CD14-positive monocyte (primary cell): Measurements from ENCODE around the gene TSHZ2. TPM values are rescaled to one million over a fixed set of nuclear protein-coding genes. Genes with fewer than 3 reads are reported as not detected.

Experiments used
- DNase-seq, 3 donors: peaks; one replicate each; pipeline ENCODE4 v3.0.0-alpha.2; 2011 to 2022
- H2AFZ ChIP-seq: 2 replicates; pipeline ENCODE4 v1.6.0; 2012; ENCODE audit warnings: mild to moderate bottlenecking, low read depth, low read length, inconsistent platforms; ENCODE audit not compliant: insufficient read depth, poor library complexity, severe bottlenecking
- H3K27ac ChIP-seq, 2 donors: 1 replicate in 1 of 2; 2 replicates in 1 of 2; pipeline ENCODE4 v1.5.1; 2012 to 2013; ENCODE audit warnings: low read length in 2 of 2, control low read depth in 1 of 2, inconsistent platforms in 1 of 2, low read depth in 1 of 2, mild to moderate bottlenecking in 1 of 2
- H3K27me3 ChIP-seq, 2 donors: one replicate each; pipeline versions ENCODE4 v1.6.0 to v1.6.1; 2011 to 2013; ENCODE audit warnings: low read length in 2 of 2; ENCODE audit not compliant: control insufficient read depth in 2 of 2, insufficient read depth in 2 of 2
- H3K36me3 ChIP-seq, 2 donors: replicated peaks in 1 of 2; 1 replicate in 1 of 2; 2 replicates in 1 of 2; pipeline versions ENCODE4 v1.5.1 to v1.6.1; 2012 to 2013; ENCODE audit warnings: low read length in 2 of 2, control low read depth in 1 of 2, inconsistent platforms in 1 of 2, mild to moderate bottlenecking in 1 of 2; ENCODE audit not compliant: insufficient read depth in 2 of 2, control insufficient read depth in 1 of 2
- H3K4me1 ChIP-seq, 2 donors: 1 replicate in 1 of 2; 2 replicates in 1 of 2; pipeline versions ENCODE4 v1.5.1 to v1.6.1; 2012 to 2013; ENCODE audit warnings: low read length in 2 of 2, control low read depth in 1 of 2, inconsistent platforms in 1 of 2, mild to moderate bottlenecking in 1 of 2, moderate library complexity in 1 of 2; ENCODE audit not compliant: insufficient read depth in 2 of 2, control insufficient read depth in 1 of 2
- H3K4me2 ChIP-seq: replicated peaks from 2 replicates; pipeline ENCODE3; 2012; ENCODE audit warnings: low read length, moderate library complexity, mild to moderate bottlenecking; ENCODE audit not compliant: poor library complexity, severe bottlenecking; ENCODE audit errors: extremely low read depth
- H3K4me3 ChIP-seq, 3 experiments: fragments of 200-600 bp in 1 of 3; sonication (generic) in 1 of 3; replicated peaks in 1 of 3; 1 replicate in 2 of 3; 2 replicates in 1 of 3; pipeline ENCODE4 v1.5.1; 2011 to 2013; ENCODE audit warnings: low read length in 3 of 3, mild to moderate bottlenecking in 3 of 3, control low read depth in 2 of 3, low read depth in 2 of 3, inconsistent platforms in 1 of 3, moderate library complexity in 1 of 3
- H3K79me2 ChIP-seq: 2 replicates; pipeline ENCODE4 v1.6.0; 2012; ENCODE audit warnings: mild to moderate bottlenecking, control low read depth, inconsistent platforms, low read length, moderate library complexity; ENCODE audit not compliant: insufficient read depth
- H3K9ac ChIP-seq: 2 replicates; pipeline ENCODE4 v1.6.0; 2017; ENCODE audit warnings: low read length, mild to moderate bottlenecking; ENCODE audit not compliant: insufficient read depth, poor library complexity, severe bottlenecking
- H3K9me3 ChIP-seq, 2 donors: replicated peaks in 1 of 2; 1 replicate in 1 of 2; 2 replicates in 1 of 2; pipeline versions ENCODE4 v1.5.1 to v1.6.1; 2012 to 2013; ENCODE audit warnings: low read length in 2 of 2, control low read depth in 1 of 2; ENCODE audit not compliant: control insufficient read depth in 1 of 2, insufficient read depth in 1 of 2
- H4K20me1 ChIP-seq: 2 replicates; pipeline ENCODE4 v1.6.0; 2012; ENCODE audit warnings: mild to moderate bottlenecking, low read length, control low read depth, moderate library complexity; ENCODE audit not compliant: insufficient read depth
- H3K27ac Mint-ChIP-seq, 7 donors: one replicate each; pipeline ENCODE4 v1.8.0; 2020; ENCODE audit warnings: mild to moderate bottlenecking in 7 of 7, mixed read lengths in 7 of 7, moderate library complexity in 6 of 7, inconsistent platforms in 2 of 7
- H3K27me3 Mint-ChIP-seq, 3 donors: one replicate each; pipeline ENCODE4 v1.8.0; 2021 to 2022; ENCODE audit warnings: low read depth in 3 of 3, mild to moderate bottlenecking in 3 of 3, mixed read lengths in 3 of 3, moderate library complexity in 3 of 3, inconsistent platforms in 1 of 3
- H3K36me3 Mint-ChIP-seq, 2 donors: one replicate each; pipeline ENCODE4 v1.8.0; 2020; ENCODE audit warnings: mixed read lengths in 2 of 2, inconsistent platforms in 1 of 2, mild to moderate bottlenecking in 1 of 2
- H3K4me1 Mint-ChIP-seq: one replicate; pipeline ENCODE4 v1.8.0; 2020; ENCODE audit warnings: mild to moderate bottlenecking, mixed read lengths
- H3K4me3 Mint-ChIP-seq, 2 donors: one replicate each; pipeline ENCODE4 v1.8.0; 2020; ENCODE audit warnings: mild to moderate bottlenecking in 2 of 2, mixed read lengths in 2 of 2, moderate library complexity in 1 of 2
- H3K9me3 Mint-ChIP-seq, 7 donors: one replicate each; pipeline ENCODE4 v1.8.0; 2020 to 2022; ENCODE audit warnings: mixed read lengths in 7 of 7, mild to moderate bottlenecking in 6 of 7, moderate library complexity in 6 of 7, inconsistent platforms in 2 of 7
- whole genome bisulfite sequencing: methylation state at CpG from one replicate; pipeline ENCODE4 v1.1.5; 2013; ENCODE audit warnings: missing lambda C conversion rate; ENCODE audit not compliant: insufficient coverage; 5-methylcytosine and 5-hydroxymethylcytosine counted together
- intact Hi-C, 2 donors: fragments of 100-400 bp; cut with micrococcal nuclease; formaldehyde crosslinking; loops; one replicate each; pipeline versions ENCODE4 v1.15.0 to v1.15.1; 2023
- polyA plus RNA-seq, 3 donors: library from polyadenylated mRNA; depleted of rRNA in 1 of 3; unstranded in 2 of 3; stranded (reverse) in 1 of 3; fragments of 300-500 nt in 2 of 3; fragments of >200 nt in 1 of 3; fragmentation: Illumina TruSeq in 2 of 3; gene quantifications; 1 replicate in 2 of 3; 2 replicates in 1 of 3; pipeline ENCODE4 v1.2.3, GENCODE V29; 2012 to 2021
- TF ChIP-seq, protein P1 (sequence below): fragments of 200-600 bp; IDR thresholded peaks from one replicate; pipeline ENCODE4 v1.8.0; 2022; ENCODE audit warnings: antibody characterized with exemption, mild to moderate bottlenecking

Gene TSHZ2
- polyA plus RNA-seq, 3 donors: not detected

DNA sequence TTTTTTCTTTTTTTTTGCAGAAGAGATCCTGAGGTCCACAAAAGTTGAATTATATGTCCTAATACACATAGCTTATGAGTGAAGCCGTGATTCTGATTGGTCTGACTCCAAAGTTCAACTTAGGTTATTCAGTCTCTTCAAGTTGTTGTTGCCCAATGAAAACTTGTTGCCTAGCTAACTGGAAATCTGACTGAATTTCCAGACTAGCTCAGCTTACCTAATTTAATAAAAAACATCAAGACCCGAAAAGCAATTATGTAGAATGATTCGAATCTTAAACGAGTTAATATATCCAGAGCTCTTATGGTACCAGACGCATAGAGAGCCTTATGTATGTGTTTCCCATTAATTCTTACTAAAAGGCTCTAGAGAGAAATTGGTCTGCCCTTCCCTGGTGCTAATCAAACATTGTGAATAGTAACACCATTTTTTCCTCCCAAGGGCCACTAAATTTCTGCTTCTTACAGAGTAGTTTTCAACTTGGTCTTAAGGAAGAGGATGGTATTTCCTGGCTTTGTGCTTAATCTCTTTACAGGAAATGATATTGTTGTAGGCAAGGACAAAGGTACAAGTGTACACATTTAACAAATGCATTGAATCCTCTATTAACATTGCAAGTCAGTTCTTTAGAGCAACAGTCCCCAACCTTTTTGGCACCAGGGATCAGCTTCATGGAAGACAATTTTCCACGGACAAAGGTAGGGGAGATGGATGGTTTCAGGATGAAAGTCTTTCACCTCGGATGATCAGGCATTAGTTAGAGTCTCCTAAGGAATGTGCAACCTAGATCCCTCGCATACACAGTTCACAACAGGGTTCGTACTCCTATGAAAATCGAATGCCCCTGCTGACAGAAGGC, 107.9 kb downstream of the TSHZ2 start:
- Histone ChIP-seq H3K27me3 (no peaks in the 10 kb centered on the region), H3K27ac (no peak overlapping the region), H4K20me1 (no peaks in the 10 kb centered on the region), H3K4me2 (no peak overlapping the region), H3K36me3 (no peaks in the 10 kb centered on the region), H3K9ac (no peak overlapping the region), H3K9me3 (no peaks in the 10 kb centered on the region), H3K4me1 (no peaks in the 10 kb centered on the region), H3K79me2 (no peaks in the 10 kb centered on the region), H2AFZ (no peak overlapping the region), H3K4me3 (no peak overlapping the region)
- no peak for DNase-seq
- no peak overlapping the region for H3K27ac Mint-ChIP-seq
- H3K4me1 Mint-ChIP-seq: no peaks in the 10 kb centered on the region
- H3K36me3 Mint-ChIP-seq: no peaks in the 10 kb centered on the region
- intact Hi-C loops: no loop called here
- no peak overlapping the region for H3K4me3 Mint-ChIP-seq
- H3K9me3 Mint-ChIP-seq: peaks cover 0 to 2% (median 0%) of the 10 kb centered on the region in 7 donors
- TF ChIP-seq, protein P1, sequence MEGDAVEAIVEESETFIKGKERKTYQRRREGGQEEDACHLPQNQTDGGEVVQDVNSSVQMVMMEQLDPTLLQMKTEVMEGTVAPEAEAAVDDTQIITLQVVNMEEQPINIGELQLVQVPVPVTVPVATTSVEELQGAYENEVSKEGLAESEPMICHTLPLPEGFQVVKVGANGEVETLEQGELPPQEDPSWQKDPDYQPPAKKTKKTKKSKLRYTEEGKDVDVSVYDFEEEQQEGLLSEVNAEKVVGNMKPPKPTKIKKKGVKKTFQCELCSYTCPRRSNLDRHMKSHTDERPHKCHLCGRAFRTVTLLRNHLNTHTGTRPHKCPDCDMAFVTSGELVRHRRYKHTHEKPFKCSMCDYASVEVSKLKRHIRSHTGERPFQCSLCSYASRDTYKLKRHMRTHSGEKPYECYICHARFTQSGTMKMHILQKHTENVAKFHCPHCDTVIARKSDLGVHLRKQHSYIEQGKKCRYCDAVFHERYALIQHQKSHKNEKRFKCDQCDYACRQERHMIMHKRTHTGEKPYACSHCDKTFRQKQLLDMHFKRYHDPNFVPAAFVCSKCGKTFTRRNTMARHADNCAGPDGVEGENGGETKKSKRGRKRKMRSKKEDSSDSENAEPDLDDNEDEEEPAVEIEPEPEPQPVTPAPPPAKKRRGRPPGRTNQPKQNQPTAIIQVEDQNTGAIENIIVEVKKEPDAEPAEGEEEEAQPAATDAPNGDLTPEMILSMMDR: no peak
- H3K27me3 Mint-ChIP-seq: no peaks in the 10 kb centered on the region
- WGBS: 80% methylated on average over 1 of the region's 10 CpGs

- whole genome bisulfite sequencing: 98% methylated on average over 8 of the region's 9 CpGs
Measured at GRCh38 chr20:53080687-53080962, 108.5 kb downstream of the TSHZ2 start.

More at GRCh38 chr20:53080687-53080962, 108.5 kb downstream of the TSHZ2 start:
- no peak overlapping the region for H2AFZ ChIP-seq
- no peak overlapping the region for H3K27ac Mint-ChIP-seq
- no peaks in the 10 kb centered on the region for H4K20me1 ChIP-seq
- H3K4me1 Mint-ChIP-seq: no peaks in the 10 kb centered on the region
- no peaks in the 10 kb centered on the region for H3K36me3 ChIP-seq
- no peak overlapping the region for H3K4me3 Mint-ChIP-seq
- intact Hi-C loops: no loop called here
- H3K27me3 ChIP-seq: no peaks in the 10 kb centered on the region
- no peak overlapping the region for H3K4me2 ChIP-seq
- H3K9me3 Mint-ChIP-seq: peaks cover 0 to 2% (median 0%) of the 10 kb centered on the region in 7 donors
- no peaks in the 10 kb centered on the region for H3K79me2 ChIP-seq
- no peaks in the 10 kb centered on the region for H3K9me3 ChIP-seq
- H3K36me3 Mint-ChIP-seq: no peaks in the 10 kb centered on the region
- no peaks in the 10 kb centered on the region for H3K27me3 Mint-ChIP-seq
- no peak for DNase-seq
- no peak overlapping the region for H3K27ac ChIP-seq
- no peak overlapping the region for H3K4me3 ChIP-seq
- H3K4me1 ChIP-seq: no peaks in the 10 kb centered on the region
- TF ChIP-seq, protein P1: no peak
- no peak overlapping the region for H3K9ac ChIP-seq
